GM21825 (cell line): ENCODE data around the gene RELT.

Experiments
- ATAC-seq: cut with Tn5 transposase; IDR thresholded peaks from one replicate; pipeline ENCODE4 v1.9.1; 2021; ENCODE audit warnings: mild to moderate bottlenecking, moderate library complexity; ENCODE audit not compliant: unreplicated experiment

Gene RELT

GRCh38 chr11:73401924-73402833 lies 26.0 kb downstream of the RELT start:
- no peak for ATAC-seq

GRCh38 chr11:73402834-73403185 lies 26.6 kb downstream of the RELT start:
- ATAC-seq = no peak

DNA sequence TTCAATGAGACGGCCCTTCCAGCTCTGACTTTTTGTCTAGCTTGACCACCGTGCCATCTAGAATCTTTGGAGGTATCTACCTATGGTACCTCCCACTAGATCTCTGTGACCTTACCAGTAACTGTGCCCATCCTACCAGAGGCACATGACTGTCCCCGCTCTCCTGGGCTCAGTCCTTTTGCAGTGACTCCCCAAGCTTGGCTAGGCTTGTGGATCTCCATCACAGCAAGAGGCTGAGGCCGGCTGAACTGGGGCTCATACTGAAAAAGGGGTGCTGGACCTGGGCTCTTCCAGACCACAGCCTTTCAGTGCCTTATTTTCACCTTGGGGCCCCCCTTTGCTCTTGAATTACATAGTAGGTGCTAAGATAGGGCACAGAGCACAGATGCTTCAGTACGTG lies 27.3 kb downstream of the RELT start:
- no peak for ATAC-seq

DNA sequence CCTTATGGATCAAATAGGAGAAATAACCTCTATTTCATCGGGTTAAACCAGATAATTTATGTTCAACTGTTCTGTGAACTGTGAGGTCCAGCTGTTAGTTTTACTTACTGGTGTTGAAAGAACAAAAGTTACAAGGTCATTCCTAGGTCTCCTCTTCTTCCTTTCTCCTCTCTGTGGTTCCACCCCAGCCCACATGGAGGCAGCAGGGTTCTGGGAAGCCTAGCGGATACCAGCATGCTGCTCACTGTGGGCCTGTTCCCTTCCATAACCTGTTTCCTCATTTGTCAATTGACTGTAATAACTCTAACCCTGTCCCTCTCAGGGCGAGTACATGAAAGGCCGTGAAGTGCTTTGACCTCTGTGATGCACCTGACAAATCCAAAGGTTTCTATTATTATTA lies 27.8 kb downstream of the RELT start:
- ATAC-seq = no peak

GRCh38 chr11:73404506-73405145 lies 28.4 kb downstream of the RELT start:
- ATAC-seq = no peak

GRCh38 chr11:73405146-73405510 lies 28.9 kb downstream of the RELT start:
- no peak for ATAC-seq

- no peak for ATAC-seq
These were observed 29.9 kb downstream of the RELT start for GRCh38 chr11:73406131-73406530.

GRCh38 chr11:73406619-73407018 lies 30.4 kb downstream of the RELT start:
- no peak for ATAC-seq

DNA sequence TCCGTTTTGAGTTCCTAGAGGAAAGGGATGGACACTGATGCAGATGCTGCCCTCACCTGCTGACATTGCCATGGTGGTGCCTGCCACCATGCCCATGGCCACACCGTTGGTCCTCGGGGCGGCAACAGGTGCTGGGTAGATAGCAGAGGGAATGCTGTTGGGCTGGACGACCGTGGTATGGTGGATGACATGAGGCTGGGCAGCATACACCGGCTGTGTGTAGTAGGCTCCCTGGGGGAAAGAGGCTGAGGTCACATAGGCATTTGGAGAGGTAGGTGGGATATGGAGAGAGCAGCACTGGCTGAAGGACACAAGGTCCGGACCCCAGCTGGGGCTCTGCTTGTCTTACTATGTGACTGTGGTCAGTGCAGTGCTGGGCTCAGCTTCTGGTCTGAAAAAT lies 33.2 kb downstream of the RELT start:
- no peak for ATAC-seq

- no peak for ATAC-seq
These were observed 34.4 kb downstream of the RELT start for GRCh38 chr11:73410627-73411026.

DNA sequence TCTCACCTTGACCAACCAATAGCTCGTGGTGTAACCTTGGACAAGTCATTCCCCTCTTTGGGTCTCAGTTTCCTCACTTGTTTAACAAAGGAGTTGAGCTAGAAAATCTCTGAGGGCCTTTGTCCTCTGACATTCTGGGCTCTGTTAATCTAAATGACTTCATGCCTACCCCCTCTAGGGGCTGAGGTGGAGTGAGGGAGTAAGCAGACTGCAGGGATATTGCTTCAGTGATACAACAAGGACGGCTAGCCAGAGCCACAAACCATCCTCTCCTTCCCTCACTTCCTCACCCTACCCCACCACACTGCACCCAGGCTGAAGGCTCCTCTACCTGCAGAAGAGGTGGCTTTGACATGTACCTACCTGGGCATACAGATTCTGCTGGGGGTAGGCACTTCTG lies 34.8 kb downstream of the RELT start:
- no peak for ATAC-seq

GRCh38 chr11:73412308-73412707 lies 36.1 kb downstream of the RELT start:
- ATAC-seq = no peak

DNA sequence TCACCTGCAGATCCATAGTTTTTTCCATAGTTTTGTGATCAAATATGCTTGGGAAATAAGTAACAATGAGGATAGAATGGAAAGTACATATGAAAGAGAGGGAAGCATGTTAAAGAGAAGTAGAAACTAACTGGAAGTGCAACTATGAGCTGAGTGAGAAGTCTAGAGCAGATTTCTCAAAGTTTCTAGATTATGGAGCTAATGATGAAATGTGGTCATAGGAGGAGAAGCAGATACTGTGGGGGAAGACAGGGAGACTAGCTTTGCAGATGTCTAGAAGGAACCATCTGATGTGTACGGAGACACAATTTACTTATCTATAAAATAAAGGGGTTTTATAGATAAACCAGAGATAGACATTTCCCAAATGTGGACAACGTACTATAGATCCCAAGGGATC lies 37.1 kb downstream of the RELT start:
- no peak for ATAC-seq

GRCh38 chr11:73414977-73415651 lies 38.9 kb downstream of the RELT start:
- no peak for ATAC-seq

GRCh38 chr11:73415854-73416615 lies 39.8 kb downstream of the RELT start:
- no peak for ATAC-seq

DNA sequence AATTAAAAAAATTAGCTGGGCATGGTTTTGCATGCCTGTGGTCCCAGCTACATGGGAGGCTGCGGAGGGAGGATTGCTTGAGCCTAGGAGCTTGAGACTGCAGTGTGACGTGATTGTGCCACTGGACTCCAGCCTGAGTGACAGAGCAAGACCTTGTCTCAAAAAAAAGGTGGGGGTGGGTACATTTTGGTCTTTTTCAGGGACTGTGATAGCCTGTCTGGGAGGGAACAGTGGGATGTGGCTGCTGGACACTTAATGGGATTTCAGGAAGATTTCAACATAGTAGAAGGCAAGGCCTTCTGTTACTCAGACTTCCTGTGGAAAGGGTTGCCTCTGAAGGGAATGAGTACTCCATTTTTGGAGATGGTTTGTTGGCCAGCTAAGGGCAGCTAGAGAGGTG lies 40.6 kb downstream of the RELT start:
- ATAC-seq = no peak

DNA sequence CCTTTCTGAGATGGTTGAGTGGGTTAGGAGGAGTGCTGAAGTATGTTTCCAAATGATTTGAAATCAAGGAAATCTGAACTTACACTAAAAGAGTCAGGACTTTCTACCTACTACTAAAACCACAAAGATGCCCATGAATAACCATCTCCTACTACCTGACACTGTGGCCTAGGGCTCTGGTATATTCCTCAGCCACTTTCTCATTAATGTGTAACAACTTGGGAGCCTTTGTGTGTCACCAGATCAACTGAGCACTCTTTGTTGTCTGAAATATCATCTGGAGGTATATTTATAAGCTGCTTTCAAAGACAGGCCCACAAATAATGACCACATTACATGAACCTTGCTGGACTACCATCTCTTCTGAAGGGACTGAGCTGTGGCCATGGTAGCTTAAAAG lies 43.9 kb downstream of the RELT start:
- ATAC-seq = no peak

- no peak for ATAC-seq
These were observed 46.7 kb downstream of the RELT start for GRCh38 chr11:73422886-73423285.

GRCh38 chr11:73423506-73423905 lies 47.3 kb downstream of the RELT start:
- ATAC-seq = no peak

DNA sequence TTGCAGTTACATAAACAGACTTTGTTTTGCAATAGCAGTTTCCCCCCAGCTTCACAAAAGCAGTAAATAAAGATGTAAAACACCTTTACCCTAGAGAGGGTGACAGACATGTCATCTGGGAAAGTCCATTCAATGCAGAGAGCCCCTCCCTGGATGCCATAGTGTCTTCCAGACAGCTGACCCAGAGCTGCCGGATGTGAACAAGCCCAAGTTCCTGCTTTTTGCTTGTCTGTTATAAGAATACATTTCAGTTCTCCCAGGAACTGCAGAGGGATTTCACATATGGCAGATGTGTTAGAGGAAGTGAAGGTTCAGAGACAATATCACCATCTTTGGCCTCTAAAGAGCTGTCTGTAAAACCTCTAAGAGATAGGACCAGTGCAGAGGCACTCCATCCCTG lies 48.9 kb downstream of the RELT start:
- no peak for ATAC-seq

DNA sequence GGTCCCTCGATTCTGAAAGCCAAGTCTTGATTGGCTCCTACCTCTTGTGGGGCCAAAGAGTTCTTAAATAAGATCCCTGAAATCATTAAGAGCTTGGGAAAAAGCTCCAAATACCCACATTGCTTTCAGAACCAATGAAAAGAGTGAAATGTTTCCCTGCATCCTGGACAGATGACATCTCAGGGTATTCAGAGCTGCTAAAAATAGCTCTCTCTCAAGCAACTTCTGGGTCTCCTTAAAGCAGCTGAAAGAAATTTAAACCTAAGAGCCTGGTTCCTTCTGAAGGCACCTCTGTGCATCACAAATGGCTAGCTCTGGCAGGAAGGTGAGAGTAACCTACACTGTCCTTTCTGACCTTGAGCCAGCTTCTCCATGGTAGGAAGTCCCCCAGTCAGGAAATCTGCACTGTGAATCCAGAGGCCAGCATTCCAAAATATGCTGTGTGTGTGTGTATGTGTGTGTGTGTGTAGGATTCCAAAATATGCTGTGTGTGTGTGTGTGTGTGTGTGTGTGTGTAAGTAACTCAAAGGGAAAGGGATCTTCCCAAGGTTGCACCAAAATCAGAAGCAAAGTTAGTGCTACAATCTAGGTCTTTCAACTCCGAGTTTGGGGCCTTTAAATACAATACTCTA lies 50.1 kb downstream of the RELT start:
- no peak for ATAC-seq
